Measurements from ENCODE around the gene SLC7A9.

GRCh38 chr19:32863841-32864240, 5.7 kb downstream of the SLC7A9 start:
- TF ChIP-seq, protein P1, sequence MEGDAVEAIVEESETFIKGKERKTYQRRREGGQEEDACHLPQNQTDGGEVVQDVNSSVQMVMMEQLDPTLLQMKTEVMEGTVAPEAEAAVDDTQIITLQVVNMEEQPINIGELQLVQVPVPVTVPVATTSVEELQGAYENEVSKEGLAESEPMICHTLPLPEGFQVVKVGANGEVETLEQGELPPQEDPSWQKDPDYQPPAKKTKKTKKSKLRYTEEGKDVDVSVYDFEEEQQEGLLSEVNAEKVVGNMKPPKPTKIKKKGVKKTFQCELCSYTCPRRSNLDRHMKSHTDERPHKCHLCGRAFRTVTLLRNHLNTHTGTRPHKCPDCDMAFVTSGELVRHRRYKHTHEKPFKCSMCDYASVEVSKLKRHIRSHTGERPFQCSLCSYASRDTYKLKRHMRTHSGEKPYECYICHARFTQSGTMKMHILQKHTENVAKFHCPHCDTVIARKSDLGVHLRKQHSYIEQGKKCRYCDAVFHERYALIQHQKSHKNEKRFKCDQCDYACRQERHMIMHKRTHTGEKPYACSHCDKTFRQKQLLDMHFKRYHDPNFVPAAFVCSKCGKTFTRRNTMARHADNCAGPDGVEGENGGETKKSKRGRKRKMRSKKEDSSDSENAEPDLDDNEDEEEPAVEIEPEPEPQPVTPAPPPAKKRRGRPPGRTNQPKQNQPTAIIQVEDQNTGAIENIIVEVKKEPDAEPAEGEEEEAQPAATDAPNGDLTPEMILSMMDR (conservative IDR thresholded peaks at IDR 0.05 in 1 of 2, IDR thresholded peaks at IDR 0.05 in 1 of 2; ENCODE audit: low read depth in 1 of 2, low read length in 2 of 2) = no peak
- no peak for TF ChIP-seq EZH2 (IDR thresholded peaks at IDR 0.05; ENCODE audit: low read length, missing control alignments)
